Upper lobe of left lung (tissue), 4 donors: ENCODE data around the gene ANXA4.

Source experiments
- EP300 ChIP-seq, 4 donors: sonication (generic); formaldehyde crosslinking; IDR thresholded peaks; one replicate each; pipeline ENCODE4 v1.5.1; 2017; ENCODE audit warnings: antibody characterized with exemption in 4 of 4, control low read depth in 2 of 4
- POLR2A ChIP-seq, 4 donors: fragments of 450-650 bp; IDR thresholded peaks; one replicate each; pipeline ENCODE4 v1.5.1; 2016 to 2017; ENCODE audit warnings: antibody characterized with exemption in 4 of 4, mild to moderate bottlenecking in 2 of 4
- TF ChIP-seq, protein P1 (sequence below), 6 experiments: fragments of 450-650 bp in 4 of 6; fragments of 200-600 bp in 2 of 6; sonication (generic) in 2 of 6; IDR thresholded peaks; one replicate each; pipeline ENCODE4 v1.5.1; 2016 to 2019; ENCODE audit warnings: antibody characterized with exemption in 6 of 6

DNA sequence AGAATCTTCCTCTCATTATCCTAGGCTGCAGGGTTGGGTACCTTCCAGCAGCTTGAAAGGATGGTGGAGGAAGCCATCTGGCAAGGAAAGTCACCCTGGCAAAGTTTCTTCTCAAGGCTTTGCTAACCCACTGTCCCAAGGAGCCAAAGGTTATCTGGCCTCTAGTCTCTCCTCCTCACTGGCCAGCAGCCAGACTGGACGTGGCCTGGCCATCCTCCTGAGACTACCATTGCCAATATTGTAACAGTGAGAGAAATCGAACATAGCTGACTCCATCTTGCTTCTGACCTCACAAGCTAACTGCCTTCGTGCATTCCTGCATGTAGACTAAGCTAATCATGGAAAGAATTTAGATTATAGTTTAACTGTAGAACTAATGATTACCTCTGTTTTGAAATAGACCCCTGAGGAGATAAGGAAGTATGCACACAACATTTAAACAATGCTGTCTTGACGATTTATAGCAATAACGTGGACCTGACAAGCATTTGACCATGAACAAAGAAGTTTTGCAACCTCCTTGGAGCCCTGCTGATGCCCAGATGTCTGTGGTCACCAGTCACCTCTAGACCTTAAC is 7.8 kb upstream of the ANXA4 start:
- TF ChIP-seq, protein P1, sequence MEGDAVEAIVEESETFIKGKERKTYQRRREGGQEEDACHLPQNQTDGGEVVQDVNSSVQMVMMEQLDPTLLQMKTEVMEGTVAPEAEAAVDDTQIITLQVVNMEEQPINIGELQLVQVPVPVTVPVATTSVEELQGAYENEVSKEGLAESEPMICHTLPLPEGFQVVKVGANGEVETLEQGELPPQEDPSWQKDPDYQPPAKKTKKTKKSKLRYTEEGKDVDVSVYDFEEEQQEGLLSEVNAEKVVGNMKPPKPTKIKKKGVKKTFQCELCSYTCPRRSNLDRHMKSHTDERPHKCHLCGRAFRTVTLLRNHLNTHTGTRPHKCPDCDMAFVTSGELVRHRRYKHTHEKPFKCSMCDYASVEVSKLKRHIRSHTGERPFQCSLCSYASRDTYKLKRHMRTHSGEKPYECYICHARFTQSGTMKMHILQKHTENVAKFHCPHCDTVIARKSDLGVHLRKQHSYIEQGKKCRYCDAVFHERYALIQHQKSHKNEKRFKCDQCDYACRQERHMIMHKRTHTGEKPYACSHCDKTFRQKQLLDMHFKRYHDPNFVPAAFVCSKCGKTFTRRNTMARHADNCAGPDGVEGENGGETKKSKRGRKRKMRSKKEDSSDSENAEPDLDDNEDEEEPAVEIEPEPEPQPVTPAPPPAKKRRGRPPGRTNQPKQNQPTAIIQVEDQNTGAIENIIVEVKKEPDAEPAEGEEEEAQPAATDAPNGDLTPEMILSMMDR (IDR thresholded peaks at IDR 0.05) = no peak
- TF ChIP-seq POLR2A (IDR thresholded peaks at IDR 0.05) (no peak), EP300 (IDR thresholded peaks at IDR 0.05) (no peak)
